Measurements from ENCODE around the gene STAM. TPM values are rescaled to one million over a fixed set of nuclear protein-coding genes. Genes with fewer than 3 reads are reported as not detected.

Gene STAM
- total RNA-seq, 1 experiment from 2014 or later, result 38.8 TPM

DNA sequence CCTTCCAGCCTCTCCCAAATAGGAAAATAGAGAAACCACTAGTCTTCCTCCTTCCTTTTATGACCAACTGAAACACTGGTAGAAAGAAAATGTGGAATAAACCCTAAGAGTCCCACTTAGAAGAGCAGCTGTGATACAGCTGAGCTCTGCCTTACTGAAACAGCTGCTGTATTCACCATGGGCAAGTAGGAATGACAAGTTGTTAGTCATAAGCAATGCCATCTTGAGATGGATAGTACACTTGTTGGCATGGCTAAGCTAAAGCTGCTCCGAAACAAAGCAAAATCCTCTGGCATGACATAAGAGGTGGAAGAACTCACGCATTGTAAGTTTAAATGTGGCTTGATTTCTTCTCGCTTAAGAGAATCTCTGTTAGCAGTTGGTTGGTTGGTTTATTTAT, 59.8 kb downstream of the STAM start:
- TF ChIP-seq EZH2 (IDR thresholded peaks at IDR 0.05; ENCODE audit: low read depth), result no peak
- TF ChIP-seq, protein P1, sequence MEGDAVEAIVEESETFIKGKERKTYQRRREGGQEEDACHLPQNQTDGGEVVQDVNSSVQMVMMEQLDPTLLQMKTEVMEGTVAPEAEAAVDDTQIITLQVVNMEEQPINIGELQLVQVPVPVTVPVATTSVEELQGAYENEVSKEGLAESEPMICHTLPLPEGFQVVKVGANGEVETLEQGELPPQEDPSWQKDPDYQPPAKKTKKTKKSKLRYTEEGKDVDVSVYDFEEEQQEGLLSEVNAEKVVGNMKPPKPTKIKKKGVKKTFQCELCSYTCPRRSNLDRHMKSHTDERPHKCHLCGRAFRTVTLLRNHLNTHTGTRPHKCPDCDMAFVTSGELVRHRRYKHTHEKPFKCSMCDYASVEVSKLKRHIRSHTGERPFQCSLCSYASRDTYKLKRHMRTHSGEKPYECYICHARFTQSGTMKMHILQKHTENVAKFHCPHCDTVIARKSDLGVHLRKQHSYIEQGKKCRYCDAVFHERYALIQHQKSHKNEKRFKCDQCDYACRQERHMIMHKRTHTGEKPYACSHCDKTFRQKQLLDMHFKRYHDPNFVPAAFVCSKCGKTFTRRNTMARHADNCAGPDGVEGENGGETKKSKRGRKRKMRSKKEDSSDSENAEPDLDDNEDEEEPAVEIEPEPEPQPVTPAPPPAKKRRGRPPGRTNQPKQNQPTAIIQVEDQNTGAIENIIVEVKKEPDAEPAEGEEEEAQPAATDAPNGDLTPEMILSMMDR (conservative IDR thresholded peaks at IDR 0.05), result no peak
- H3K79me2 ChIP-seq (ENCODE audit: low read depth), result no peaks in the 10 kb centered on the region
- H3K4me2 ChIP-seq, result no peak overlapping the region
- no peaks in the 10 kb centered on the region for H3K4me1 ChIP-seq (replicated peaks; ENCODE audit: insufficient read depth)
- no peak overlapping the region for H3K4me3 ChIP-seq
- DNase-seq, result no peak
- no peak overlapping the region for H3K27ac ChIP-seq
- H3K9me2 ChIP-seq (ENCODE audit: insufficient read depth), result no peaks in the 10 kb centered on the region
- H3K27me3 ChIP-seq (ENCODE audit: insufficient read depth, low read depth), result no peaks in the 10 kb centered on the region
- H3K9me3 ChIP-seq (ENCODE audit: insufficient read depth, low read depth), result no peaks in the 10 kb centered on the region
- BruUV-seq (replicated peaks), result no TSS peak
- H2AFZ ChIP-seq, result no peak overlapping the region
- H4K20me1 ChIP-seq (ENCODE audit: insufficient read depth), result no peaks in the 10 kb centered on the region
- POLR2A ChIA-PET (ENCODE audit: unreplicated experiment), result no interaction called here
- CTCF ChIA-PET, result interaction anchor here (0.6 kb wide), 1 partner anchor 327 kb away, joined by 4 read pairs; no protein-coding TSS in a partner anchor
- intact Hi-C loops (cut with micrococcal nuclease; ENCODE audit: unreplicated experiment), result no loop called here
- H3F3A ChIP-seq (ENCODE audit: insufficient read depth, low read depth), result peaks cover 4% of the 10 kb centered on the region; the same call in 1 of the 2 replicates
- no peaks in the 10 kb centered on the region for H3K36me3 ChIP-seq (ENCODE audit: low read depth)

DNA sequence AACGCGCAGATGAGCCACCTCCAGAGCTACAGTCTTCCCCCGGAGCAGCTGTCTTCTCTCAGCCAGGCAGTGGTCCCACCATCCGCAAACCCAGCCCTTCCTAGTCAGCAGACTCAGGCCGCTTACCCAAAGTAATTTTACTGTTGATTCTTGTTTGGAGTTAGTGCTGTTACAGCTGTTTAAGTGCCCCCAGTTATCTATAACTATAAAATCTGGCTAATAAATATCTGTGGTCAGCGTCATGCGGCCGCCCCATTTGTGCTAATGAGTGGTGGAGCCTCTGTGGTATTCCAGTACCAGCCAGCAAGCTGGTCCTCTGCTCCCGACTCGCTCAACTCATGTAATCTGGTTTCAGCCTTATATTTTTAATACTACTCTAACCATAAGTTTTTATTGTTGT, 64.9 kb downstream of the STAM start:
- no peaks in the 10 kb centered on the region for H3K9me2 ChIP-seq (ENCODE audit: insufficient read depth)
- H3K4me3 ChIP-seq, result no peak overlapping the region
- H3K4me1 ChIP-seq (replicated peaks; ENCODE audit: insufficient read depth), result no peaks in the 10 kb centered on the region
- ChIA-PET CTCF (interaction anchor here (0.6 kb wide), 1 partner anchor 101 kb away, joined by 5 read pairs; no protein-coding TSS in a partner anchor), POLR2A (ENCODE audit: unreplicated experiment) (no interaction called here)
- intact Hi-C loops (cut with micrococcal nuclease; ENCODE audit: unreplicated experiment), result no loop called here
- H4K20me1 ChIP-seq (ENCODE audit: insufficient read depth), result no peaks in the 10 kb centered on the region
- no peaks in the 10 kb centered on the region for H3K36me3 ChIP-seq (ENCODE audit: low read depth)
- no peak overlapping the region for H3K27ac ChIP-seq
- no peaks in the 10 kb centered on the region for H3K27me3 ChIP-seq (ENCODE audit: insufficient read depth, low read depth)
- BruUV-seq (replicated peaks), result no TSS peak
- no peaks in the 10 kb centered on the region for H3K9me3 ChIP-seq (ENCODE audit: insufficient read depth, low read depth)
- H3F3A ChIP-seq (ENCODE audit: insufficient read depth, low read depth), result 0 out of 2 replicates have a peak, but pooled peaks cover 4% of the 10 kb centered on the region
- H2AFZ ChIP-seq, result no peak overlapping the region
- no peak for TF ChIP-seq EZH2 (IDR thresholded peaks at IDR 0.05; ENCODE audit: low read depth)
- TF ChIP-seq, protein P1 (conservative IDR thresholded peaks at IDR 0.05), result no peak
- H3K79me2 ChIP-seq (ENCODE audit: low read depth), result no peaks in the 10 kb centered on the region
- H3K4me2 ChIP-seq, result no peak overlapping the region
- DNase-seq, result no peak

DNA sequence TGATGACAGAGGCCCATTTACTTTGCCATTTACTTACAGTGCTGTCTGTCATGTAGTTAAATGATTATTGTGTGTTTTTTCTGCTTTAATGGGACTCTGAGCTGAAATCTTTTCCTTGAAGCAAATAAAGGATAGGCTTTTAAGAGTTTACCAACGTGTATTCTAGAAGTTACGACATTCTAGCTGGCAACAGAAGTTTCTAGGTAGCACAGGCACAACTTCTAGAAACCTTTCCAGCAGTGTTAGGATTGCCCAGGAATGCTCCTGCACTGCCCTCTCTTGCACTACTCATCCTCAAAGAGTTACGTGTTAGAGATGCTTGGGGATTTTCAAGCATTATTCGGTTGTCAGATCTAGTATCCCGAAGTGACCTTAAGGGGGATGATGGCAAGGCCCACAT, 65.5 kb downstream of the STAM start:
- no peaks in the 10 kb centered on the region for H3K4me1 ChIP-seq (replicated peaks; ENCODE audit: insufficient read depth)
- TF ChIP-seq EZH2 (IDR thresholded peaks at IDR 0.05; ENCODE audit: low read depth), result no peak
- TF ChIP-seq, protein P1 (conservative IDR thresholded peaks at IDR 0.05), result no peak
- H3K79me2 ChIP-seq (ENCODE audit: low read depth), result no peaks in the 10 kb centered on the region
- no peak overlapping the region for H3K27ac ChIP-seq
- no peaks in the 10 kb centered on the region for H3K27me3 ChIP-seq (ENCODE audit: insufficient read depth, low read depth)
- H3F3A ChIP-seq (ENCODE audit: insufficient read depth, low read depth), result 0 out of 2 replicates have a peak, but pooled peaks cover 4% of the 10 kb centered on the region
- no peaks in the 10 kb centered on the region for H3K9me2 ChIP-seq (ENCODE audit: insufficient read depth)
- ChIA-PET CTCF (interaction anchor here (0.6 kb wide), 1 partner anchor 101 kb away, joined by 5 read pairs; no protein-coding TSS in a partner anchor), POLR2A (ENCODE audit: unreplicated experiment) (no interaction called here)
- no peak overlapping the region for H3K4me2 ChIP-seq
- H3K9me3 ChIP-seq (ENCODE audit: insufficient read depth, low read depth), result no peaks in the 10 kb centered on the region
- DNase-seq, result no peak
- H2AFZ ChIP-seq, result no peak overlapping the region
- no TSS peak for BruUV-seq (replicated peaks)
- H3K4me3 ChIP-seq, result no peak overlapping the region
- intact Hi-C loops (cut with micrococcal nuclease; ENCODE audit: unreplicated experiment), result no loop called here
- no peaks in the 10 kb centered on the region for H4K20me1 ChIP-seq (ENCODE audit: insufficient read depth)
- H3K36me3 ChIP-seq (ENCODE audit: low read depth), result no peaks in the 10 kb centered on the region
